CD4-positive, alpha-beta T cell treated with Interleukin-21 for 1 hour (primary cell): ENCODE data around the gene AUTS2.
"Not testable (repeated sequence)": the region's sequence is repeated elsewhere in the genome, so short reads cannot be mapped to it uniquely, and the experiment has no call there.

Experiments
- DNase-seq: peaks from one replicate; pipeline ENCODE4 v3.0.0-alpha.2; 2020

Gene AUTS2

DNA sequence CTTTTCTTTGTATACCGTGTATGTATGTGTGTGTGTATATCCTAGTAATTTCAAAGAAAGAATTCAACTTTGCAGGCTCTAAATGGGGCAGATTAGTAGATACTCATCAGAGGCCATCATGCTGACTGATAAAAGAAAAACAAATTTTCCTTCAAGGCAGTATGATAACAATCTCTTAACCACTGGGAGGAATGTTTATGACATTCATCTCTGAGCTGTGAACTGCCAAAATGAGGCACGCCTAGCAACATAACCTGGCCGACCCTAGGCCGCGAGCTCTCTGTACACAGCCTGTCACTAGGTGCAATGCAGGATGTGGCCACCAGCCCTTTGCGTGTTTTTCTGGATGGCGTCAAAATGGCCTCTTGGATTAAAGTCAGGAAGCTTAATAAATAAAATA is 1190.0 kb downstream of the AUTS2 start:
- peak; percentile 70 for DNase-seq

DNA sequence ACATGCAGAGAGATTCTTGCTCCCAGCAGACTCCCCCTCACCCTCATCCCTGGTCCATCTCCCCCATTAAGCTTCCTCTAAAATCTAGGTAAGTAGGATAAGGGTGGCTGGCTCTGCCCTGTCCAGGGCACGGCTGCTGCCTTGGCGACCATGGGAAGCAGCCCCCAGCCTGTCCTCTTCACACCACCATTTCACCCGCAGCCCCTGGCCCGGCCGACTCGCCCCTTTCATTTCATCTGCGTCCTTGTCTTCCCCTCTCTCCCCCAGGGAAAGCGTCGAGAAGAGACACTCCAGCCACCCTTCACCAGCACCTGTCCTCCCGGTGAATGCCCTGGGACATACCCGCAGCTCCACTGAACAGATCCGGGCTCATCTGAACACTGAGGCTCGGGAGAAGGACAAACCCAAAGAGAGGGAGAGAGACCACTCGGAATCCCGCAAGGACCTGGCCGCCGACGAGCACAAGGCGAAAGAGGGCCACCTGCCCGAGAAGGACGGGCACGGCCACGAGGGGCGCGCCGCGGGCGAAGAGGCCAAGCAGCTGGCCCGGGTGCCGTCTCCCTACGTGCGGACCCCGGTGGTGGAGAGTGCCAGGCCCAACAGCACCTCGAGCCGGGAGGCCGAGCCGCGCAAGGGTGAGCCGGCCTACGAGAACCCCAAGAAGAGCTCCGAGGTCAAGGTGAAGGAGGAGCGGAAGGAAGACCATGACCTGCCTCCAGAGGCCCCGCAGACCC is 1191.4 kb downstream of the AUTS2 start:
- DNase-seq, result no peak

DNA sequence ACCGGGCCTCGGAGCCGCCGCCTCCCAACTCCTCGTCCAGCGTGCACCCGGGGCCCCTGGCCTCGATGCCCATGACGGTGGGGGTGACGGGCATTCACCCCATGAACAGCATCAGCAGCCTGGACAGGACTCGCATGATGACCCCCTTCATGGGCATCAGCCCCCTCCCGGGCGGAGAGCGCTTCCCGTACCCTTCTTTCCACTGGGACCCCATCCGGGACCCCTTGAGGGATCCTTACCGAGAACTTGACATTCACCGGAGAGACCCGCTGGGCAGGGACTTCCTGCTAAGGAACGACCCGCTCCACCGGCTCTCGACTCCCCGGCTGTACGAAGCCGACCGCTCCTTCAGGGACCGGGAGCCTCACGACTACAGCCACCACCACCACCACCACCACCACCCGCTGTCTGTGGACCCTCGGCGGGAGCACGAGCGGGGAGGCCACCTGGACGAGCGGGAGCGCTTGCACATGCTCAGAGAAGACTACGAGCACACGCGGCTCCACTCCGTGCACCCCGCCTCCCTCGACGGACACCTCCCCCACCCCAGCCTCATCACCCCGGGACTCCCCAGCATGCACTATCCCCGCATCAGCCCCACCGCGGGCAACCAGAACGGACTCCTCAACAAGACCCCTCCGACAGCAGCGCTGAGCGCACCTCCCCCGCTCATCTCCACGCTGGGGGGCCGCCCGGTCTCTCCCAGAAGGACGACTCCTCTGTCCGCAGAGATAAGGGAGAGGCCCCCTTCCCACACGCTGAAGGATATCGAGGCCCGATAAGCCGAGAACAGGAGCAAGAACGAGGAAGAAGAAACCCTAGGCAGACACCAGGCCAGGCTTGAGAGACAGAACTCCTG is 1192.2 kb downstream of the AUTS2 start:
- DNase-seq, result no peak

DNA sequence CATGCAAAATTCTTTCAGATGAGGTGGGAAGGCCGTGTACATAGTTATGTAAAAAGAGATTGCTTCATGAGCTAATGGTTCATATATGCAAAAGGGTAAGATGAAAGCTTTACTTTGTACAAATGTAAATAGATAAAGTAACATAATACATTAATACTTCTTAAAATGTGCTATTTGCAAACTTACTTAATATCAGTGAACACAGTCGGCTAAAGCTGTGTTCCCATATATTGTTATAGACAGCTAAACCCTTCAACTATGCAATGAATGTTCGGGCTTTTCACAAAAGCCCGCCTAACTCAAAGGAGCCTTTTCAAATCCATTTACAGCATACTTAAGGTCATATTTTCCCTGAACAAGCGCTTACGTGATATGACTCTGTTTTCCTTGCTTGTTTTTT is 1193.1 kb downstream of the AUTS2 start:
- DNase-seq, result no peak

DNA sequence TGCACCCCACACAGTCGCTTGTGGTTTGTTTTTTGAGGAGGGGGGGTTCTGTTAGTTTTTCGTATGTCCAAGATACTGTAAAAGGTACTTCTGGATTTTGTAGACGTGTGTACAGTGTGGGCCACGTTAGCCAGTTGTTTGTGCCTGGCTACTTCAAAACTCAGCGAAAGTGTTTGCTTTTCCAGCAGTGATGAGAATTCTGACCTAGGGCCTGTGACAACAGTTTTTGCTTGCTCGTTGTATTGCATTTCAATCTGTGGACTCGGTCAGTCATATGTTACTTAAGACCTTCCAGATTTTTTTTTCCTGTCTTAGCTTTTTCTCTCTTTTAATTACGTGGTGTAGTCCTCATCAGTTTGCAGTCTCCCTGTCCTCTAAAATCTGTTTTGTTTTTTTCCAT is 1194.8 kb downstream of the AUTS2 start:
- DNase-seq, result no peak

DNA sequence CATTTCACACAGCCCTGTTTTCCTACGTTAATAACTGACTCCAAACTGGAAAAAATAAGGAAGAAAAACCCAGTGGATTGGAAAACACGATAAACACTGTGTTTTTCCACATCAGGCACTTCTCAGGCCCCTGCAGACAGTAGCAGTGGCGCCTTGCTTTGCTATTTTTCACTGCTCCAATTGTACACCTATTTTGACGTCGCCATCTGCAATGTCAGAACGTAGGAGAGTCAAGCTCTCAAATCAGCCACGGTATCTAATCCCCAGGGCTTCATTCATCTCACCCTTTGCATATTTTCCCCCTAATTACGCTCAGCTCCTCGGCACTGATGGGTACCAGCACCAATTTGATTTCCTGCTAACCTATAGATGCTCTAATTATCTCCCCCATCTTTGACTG is 1195.5 kb downstream of the AUTS2 start:
- no peak for DNase-seq

DNA sequence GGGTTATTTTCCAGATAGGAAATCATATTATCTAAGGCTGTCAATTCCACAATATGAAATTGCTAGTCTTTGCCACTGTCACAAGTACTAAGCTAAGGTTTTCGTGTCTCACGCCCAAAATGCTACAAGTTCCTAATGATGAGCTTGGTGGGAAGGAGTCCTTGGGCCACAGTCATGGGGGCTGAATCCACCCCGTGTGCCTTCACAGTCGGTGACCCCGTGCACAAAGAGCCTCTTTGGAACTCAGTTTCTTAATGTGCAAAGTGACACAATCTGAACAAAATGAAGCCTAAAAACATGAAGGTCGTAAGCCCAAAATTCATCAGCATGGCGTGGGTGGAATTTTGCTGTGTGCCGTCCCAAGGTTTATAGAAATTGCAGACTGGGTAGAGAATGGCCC is 1196.7 kb downstream of the AUTS2 start:
- no peak for DNase-seq

DNA sequence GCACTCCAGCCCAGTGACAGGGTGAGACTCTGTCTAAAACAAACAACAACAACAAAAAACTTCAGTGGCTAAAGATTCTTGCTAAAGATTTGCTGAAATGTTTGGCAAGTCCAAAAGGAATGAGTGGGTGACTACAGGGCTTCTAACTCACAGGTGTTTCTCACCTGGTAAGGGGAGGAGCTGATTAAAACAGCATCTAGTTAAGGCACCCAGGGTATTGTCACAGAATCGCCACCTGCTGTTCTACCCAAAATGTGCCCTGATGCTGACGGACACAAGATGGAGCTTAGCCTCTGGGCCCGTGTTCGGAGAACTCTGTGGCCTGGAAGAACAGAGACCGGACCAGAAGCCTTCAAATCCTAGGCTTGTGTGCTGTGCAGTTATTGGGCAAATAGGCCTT is 1197.7 kb downstream of the AUTS2 start:
- no peak for DNase-seq

DNA sequence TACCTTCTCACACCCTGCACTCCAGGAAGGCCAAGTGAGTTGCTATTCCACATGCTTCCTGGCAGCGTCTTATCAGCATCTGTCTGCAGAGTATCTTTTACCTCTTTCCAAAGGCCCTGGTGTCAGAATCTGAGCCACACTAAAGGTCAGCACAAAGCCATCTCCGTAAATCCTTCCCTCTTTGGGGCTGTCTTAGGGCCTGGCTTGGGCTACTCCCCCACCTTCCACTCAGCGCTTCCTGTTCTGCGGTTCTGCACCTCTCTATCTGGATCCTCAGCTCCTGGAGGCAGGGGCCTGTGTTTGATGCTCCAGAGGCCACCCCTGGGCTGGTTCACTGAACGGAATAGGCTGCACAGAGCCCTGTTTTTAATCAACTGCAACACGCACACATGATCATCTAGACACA is 1198.8 kb downstream of the AUTS2 start:
- DNase-seq, result no peak

DNA sequence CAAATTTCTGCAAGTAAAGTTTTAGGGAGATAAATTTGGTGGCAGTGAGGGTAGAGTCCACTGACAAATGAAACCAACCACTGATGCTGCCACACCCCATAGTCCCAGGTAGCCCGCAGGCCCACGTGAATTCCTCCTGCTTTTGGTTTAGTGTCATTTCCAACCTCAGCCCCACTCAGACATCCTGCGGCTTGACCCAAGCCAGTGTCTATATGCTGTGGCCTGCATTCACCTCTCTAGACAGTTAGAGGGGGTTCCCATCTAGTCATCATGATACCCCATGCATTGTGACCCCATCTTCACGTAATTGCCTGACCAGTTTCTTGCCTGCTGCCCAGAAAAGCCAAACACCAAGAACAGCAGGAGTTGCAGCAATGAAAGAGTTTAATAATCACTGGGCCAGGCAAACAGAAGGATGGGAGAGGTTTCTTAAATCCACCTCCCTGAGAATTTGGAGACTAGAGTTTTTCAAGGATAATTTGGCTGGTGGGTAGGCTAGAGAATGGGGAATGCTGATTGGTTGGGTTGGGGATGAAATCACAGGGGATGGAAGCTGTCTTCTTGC is 1201.6 kb downstream of the AUTS2 start:
- no peak for DNase-seq

DNA sequence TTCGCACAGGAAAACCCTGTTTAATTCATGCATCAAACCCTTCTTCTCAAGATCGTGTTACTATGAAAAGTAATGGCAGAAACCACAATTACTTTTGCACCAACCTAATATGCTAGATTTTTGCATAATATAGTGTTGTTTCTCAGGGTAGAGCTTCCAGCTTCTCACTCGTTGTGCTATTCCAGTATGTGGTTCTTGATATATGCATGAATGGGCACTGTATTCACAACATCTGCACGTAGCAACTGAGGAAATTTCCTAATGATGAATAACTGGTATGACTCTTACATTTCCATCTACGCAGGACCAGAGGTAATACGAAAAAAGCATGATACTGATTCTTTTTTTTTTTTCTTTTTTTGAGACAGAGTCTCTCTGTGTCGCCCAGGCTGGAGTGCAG is 1207.1 kb downstream of the AUTS2 start:
- DNase-seq, result no peak

DNA sequence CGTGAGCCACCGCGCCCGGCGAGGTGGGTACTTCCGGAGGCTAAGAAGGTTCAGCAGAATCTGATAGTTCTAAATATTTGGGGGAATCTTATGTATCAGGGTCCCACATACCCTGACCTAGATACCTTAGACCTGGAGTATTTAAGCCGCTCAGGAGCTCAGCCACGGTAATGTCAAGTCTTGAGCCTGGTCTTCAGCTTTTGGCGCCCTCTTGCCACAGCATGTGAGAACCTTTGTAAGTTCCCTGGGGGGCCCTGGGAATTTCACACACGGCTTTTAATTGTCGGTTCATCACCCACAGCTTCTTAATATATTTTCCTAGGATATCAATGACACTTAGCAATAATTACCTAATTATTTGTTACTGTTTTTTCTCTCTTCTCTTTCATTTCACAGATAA is 1209.4 kb downstream of the AUTS2 start:
- no peak for DNase-seq

DNA sequence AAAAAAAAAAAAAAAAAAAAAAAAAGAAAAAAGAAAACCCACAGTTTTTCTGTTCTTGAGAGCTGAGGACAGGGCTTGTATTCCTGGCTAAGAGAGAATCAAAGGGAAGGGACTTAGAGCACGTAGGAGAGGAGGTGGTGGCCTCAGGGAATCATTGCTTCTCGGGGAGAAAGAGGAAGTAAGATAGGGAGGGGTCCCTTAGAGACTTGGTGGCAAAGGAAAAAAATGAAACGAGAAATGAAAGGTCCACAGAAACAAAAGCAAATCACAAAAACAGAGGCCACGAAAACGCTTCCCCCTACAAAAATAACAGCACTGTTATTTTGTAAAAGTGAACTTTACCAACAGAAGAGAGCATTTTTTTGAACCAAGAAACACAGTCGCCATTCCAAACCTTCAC is 1210.6 kb downstream of the AUTS2 start:
- DNase-seq, result no peak

DNA sequence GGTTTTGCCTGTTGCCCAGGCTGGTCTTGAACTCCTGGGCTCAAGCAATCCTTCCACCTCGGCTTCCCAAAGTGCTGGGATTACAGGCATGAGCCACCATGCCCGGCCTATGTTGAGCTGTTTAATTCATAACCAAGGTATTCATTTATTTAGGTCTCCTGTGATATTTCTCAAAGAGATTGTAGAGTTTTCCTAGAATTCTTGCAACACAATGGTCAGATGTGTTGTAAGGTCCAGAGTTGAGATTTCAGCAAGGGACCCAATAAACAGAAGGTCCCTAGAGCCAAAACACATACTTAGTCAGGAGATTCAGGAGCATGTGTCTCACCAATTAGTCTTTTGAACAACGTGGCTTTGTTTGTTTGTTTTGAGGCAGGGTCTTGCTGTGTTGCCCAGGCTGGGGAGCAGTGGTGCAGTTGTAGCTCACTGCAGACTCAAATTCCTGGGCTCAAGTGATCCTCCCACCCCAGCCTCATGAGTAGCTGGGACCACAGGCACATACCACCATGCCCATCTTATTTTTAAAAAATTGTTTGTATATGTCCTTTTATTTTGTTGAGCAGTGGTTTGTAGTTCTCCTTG is 1212.4 kb downstream of the AUTS2 start:
- no peak for DNase-seq

DNA sequence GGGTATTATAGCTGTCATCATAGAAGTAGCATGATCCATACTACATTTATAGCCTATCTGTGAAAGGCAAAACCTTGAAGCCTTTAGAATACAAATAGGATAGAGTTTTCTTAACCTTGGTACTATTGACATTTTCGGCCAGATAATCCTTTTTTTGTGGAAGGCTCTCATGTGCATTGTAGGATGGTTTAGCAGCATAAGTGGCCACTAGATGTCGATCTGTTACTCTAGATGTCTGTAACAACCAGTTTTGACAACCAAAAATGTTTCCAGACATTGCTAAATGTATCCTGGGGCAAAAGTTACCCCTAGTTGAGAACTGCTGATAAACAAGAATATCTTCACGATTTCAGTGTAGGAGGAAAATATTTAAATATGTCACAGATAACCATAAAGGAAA is 1214.2 kb downstream of the AUTS2 start:
- DNase-seq, result no peak

DNA sequence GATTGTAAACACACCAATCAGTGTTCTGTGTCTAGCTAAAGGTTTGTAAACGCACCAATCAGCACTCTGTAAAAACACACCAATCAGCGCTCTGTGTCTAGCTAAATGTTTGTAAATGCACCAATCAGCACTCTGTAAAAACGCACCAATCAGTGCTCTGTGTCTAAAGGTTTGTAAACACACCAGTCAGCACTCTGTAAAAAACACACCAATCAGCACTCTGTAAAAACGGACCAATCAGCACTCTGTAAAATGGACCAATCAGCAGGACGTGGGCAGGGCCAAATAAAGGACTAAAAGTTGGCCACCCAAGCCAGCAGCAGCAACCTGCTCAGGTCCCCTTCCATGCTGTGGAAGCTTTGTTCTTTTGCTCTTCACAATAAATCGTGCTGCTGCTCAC is 1224.2 kb downstream of the AUTS2 start:
- DNase-seq, result not testable (repeated sequence)

DNA sequence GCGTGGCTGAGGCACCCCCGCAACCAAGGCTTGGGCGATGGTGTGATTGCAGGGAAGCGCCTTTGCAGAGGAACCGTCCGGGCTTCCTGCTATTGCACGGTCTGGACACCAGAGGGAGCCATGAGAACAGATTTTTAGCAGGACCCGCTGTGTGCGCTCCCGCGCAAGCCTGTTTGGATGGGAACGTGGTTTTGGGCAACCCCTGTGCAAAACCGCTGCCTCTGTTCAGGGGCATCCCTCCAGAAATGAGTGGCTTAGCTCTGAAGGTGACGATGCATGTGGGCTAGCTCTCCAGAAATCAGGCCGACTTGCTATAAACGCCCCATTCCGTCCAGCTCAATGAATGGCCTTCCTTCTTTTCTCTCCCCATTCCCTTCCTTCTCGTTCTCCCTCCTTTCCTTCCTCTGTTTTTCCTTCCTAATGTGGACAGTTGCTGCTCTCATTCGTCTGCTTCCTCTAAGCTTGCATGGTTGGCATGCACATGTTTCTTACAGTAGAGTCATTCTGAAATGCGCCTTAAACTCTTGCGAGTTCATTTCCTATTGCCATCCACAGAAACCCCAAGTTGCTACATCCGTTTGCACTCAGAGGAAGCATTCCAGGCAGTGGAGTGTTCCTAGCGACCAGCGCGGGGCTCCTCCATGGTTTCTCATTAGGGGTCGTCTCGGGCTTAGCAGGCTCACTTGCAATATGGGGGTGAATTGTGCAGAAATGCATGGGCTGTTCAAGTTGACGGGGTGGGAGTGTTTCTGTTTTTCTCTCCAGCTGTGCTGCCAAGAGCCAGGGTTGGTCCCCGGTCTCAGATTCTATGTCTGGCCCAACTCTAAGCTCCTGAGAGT is 1231.2 kb downstream of the AUTS2 start:
- DNase-seq, result peak; percentile 58

DNA sequence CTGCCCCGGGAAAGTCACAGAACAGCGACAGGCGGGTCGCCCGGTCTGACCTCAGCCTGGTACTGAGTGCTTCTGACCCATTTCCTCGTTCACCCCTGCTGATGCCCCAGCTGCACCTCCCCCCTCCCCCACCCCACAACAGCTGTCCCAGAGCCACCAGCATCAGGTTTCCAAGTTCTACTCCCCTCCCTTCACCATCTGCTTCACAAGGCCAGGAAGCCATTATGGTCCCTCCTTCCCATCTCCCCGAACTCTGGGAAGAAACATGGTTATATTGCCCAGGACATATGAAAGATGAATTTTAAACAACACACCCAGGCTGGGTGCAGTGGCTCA is 1231.8 kb downstream of the AUTS2 start:
- DNase-seq, result no peak

DNA sequence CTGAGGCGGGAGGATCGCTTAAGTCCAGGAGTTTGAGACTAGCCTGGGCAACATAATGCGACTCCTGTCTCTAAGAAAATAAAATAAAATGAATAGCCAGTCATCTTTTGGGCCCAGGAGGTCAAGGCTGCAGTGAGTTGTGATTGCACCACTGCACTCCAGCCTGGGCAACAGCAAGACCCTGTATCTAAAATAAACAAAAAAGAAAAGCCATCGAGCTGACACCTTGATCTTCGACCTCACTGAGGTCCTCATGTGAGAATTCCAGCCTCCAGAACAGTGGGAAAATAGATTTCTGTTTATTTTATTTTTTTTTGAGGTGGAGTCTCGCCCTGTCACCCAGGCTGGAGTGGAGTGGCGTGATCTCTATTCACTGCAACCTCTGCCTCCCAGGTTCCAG is 1232.2 kb downstream of the AUTS2 start:
- no peak for DNase-seq

DNA sequence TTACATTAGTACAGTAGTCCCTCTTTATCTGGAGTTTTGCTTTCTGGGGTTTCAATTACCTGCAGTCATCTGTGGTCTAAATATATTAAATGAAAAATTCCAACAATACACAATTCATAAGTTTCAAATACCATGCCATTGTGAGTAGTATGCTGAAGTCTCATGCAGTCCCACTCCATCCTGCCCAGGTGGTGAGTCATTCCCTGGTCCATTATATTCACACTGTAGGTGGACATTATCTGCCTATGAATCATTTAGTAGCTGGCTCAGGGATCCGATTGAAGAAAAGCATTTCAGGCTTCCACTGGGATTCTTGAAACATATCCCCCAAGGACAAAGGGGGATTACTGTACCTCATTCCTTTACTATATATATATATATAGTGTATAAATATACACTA is 1235.5 kb downstream of the AUTS2 start:
- no peak for DNase-seq

DNA sequence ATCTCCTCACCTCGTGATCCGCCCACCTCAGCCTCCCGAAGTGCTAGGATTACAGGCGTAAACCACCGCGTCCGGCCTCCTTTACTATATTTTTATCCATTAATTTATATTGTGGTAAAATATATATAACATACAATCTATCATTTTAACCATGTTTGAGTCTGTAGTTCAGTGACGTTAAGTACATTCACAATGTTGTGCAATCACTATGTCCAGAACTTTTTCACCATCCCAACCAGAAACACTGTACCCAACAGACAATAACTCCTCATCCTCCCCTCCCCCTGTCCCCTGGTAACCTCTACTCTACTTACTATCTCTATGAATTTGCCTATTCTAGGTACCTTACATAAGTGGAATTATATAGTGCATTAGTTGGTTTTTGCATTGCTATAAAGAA is 1236.1 kb downstream of the AUTS2 start:
- no peak for DNase-seq

DNA sequence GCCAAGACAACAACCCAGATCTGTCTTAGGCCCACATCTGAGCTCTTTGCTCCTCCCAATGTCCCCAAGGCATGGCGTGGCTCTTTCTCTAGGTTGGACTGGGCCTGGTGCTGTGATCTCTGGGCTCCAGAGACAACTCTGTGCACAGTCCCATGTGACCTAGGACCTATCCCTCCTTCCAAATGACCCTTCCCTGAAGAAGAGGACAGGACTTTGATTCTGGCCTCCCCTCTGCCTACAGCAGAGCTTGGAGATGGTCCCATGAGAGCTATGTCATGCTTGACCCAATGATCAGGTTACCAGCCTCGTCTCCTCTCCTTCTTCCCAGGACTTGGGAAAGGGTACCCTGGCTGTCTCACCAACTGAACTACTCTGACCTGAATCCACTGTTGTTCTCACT is 1237.4 kb downstream of the AUTS2 start:
- DNase-seq, result no peak

DNA sequence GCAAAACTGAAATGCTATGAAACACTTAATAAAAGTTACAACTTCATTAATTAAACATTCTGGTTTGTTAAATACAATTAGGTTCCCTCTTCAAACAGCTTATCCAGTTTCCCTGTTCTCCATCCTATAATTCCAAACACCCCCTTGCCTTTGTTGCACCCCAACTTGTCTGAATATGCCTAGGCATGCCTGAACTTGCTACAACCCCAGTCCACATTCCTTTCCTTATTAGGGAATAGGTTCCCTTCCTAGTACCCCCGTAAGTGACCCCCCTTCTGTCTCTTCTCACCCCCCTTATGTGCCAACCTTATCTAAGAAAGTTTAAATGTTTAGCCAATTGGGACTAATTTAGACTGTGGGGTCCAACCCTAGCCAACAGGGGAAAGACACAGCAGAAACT is 1238.0 kb downstream of the AUTS2 start:
- no peak for DNase-seq
